WTC11 (cell line): Measurements from ENCODE around the gene PLIN5.

ENCODE experiments used
- ATF1 ChIP-seq: sonication (generic); formaldehyde crosslinking; IDR thresholded peaks from 2 replicates; pipeline ENCODE4 v1.8.1; 2023; ENCODE audit warnings: mild to moderate bottlenecking, moderate library complexity, missing genetic modification reagents
- GTF2I ChIP-seq: fragments of 250-450 bp; sonication (Bioruptor Pico); conservative IDR thresholded peaks from 2 replicates; pipeline ENCODE4 v1.4.0; 2021; ENCODE audit warnings: mild to moderate bottlenecking
- JAZF1 ChIP-seq: fragments of 250-450 bp; sonication (Bioruptor Pico); IDR thresholded peaks from 2 replicates; pipeline ENCODE4 v1.9.0; 2021; ENCODE audit warnings: moderate library complexity, mild to moderate bottlenecking, inconsistent platforms
- RELA ChIP-seq: sonication (generic); formaldehyde crosslinking; IDR thresholded peaks from 2 replicates; pipeline ENCODE4 v1.8.1; 2022; ENCODE audit warnings: missing genetic modification reagents, mild to moderate bottlenecking, borderline replicate concordance
- TEAD4 ChIP-seq: sonication (generic); formaldehyde crosslinking; IDR thresholded peaks from 2 replicates; pipeline ENCODE4 v1.8.0; 2022; ENCODE audit warnings: mild to moderate bottlenecking, missing genetic modification reagents
- ZNF263 ChIP-seq: sonication (generic); formaldehyde crosslinking; IDR thresholded peaks from 2 replicates; pipeline ENCODE4 v1.8.1; 2022; ENCODE audit warnings: low read depth, mild to moderate bottlenecking, moderate library complexity, missing genetic modification reagents
- TF ChIP-seq, protein P1 (sequence below): fragments of 200-600 bp; IDR thresholded peaks from 2 replicates; pipeline ENCODE4 v1.8.0; 2022; ENCODE audit warnings: antibody characterized with exemption
- TF ChIP-seq, protein P2 (sequence below): sonication (generic); formaldehyde crosslinking; IDR thresholded peaks from 2 replicates; pipeline ENCODE4 v1.8.1; 2022; ENCODE audit warnings: mild to moderate bottlenecking, moderate library complexity, missing genetic modification reagents
- TF ChIP-seq, protein P3 (sequence below): sonication (generic); formaldehyde crosslinking; IDR thresholded peaks from 2 replicates; pipeline ENCODE4 v1.8.1; 2023; ENCODE audit warnings: mild to moderate bottlenecking, missing genetic modification reagents, moderate library complexity
- TF ChIP-seq, protein P4 (sequence below): sonication (generic); formaldehyde crosslinking; IDR thresholded peaks from 2 replicates; pipeline ENCODE4 v1.8.0; 2022; ENCODE audit warnings: mild to moderate bottlenecking, missing genetic modification reagents
- TF ChIP-seq, protein P5 (sequence below): sonication (generic); formaldehyde crosslinking; IDR thresholded peaks from 2 replicates; pipeline ENCODE4 v1.8.1; 2023; ENCODE audit warnings: mild to moderate bottlenecking, moderate library complexity, missing genetic modification reagents
- TF ChIP-seq, protein P6 (sequence below): sonication (generic); formaldehyde crosslinking; IDR thresholded peaks from 2 replicates; pipeline ENCODE4 v1.8.1; 2022; ENCODE audit warnings: low read depth, missing genetic modification reagents, borderline replicate concordance

DNA sequence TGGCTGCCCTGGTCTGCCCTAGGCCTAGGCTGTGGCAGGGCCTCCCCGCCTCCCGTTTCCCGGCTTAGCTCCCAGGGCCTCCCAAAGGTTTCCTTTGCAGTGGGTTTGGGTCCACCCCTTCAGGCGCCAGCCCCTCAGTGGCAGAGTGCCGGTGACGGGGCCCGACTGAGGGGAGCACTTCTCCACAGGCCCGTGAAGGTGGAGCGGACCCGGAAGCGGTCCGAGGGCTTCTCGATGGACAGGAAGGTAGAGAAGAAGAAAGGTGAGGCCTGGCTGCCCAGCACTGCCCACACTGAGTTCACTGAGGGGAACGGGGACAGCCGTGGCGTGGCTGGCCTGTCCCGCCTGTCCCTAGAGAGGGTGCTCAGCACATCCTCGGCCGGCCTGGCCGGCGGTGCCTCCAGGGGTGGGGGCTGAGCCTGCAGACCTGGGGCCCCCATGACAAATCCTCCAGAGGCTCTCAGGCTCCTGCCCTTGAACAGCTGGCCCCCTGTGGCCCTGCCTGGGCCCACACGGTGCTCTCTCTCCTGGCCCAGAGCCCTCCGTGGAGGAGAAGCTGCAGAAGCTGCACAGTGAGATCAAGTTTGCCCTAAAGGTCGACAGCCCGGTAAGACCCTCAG is 37.1 kb downstream of the PLIN5 start:
- TF ChIP-seq JAZF1 (CRISPR knock-in tag) (no peak), TEAD4 (CRISPR knock-in tag) (no peak), ATF1 (CRISPR knock-in tag) (no peak), ZNF263 (CRISPR knock-in tag) (no peak), GTF2I (CRISPR knock-in tag) (no peak), RELA (CRISPR knock-in tag) (no peak)
- TF ChIP-seq, protein P1, sequence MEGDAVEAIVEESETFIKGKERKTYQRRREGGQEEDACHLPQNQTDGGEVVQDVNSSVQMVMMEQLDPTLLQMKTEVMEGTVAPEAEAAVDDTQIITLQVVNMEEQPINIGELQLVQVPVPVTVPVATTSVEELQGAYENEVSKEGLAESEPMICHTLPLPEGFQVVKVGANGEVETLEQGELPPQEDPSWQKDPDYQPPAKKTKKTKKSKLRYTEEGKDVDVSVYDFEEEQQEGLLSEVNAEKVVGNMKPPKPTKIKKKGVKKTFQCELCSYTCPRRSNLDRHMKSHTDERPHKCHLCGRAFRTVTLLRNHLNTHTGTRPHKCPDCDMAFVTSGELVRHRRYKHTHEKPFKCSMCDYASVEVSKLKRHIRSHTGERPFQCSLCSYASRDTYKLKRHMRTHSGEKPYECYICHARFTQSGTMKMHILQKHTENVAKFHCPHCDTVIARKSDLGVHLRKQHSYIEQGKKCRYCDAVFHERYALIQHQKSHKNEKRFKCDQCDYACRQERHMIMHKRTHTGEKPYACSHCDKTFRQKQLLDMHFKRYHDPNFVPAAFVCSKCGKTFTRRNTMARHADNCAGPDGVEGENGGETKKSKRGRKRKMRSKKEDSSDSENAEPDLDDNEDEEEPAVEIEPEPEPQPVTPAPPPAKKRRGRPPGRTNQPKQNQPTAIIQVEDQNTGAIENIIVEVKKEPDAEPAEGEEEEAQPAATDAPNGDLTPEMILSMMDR: no peak
- TF ChIP-seq, protein P2, sequence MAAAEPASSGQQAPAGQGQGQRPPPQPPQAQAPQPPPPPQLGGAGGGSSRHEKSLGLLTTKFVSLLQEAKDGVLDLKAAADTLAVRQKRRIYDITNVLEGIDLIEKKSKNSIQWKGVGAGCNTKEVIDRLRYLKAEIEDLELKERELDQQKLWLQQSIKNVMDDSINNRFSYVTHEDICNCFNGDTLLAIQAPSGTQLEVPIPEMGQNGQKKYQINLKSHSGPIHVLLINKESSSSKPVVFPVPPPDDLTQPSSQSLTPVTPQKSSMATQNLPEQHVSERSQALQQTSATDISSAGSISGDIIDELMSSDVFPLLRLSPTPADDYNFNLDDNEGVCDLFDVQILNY: no peak
- TF ChIP-seq, protein P3, sequence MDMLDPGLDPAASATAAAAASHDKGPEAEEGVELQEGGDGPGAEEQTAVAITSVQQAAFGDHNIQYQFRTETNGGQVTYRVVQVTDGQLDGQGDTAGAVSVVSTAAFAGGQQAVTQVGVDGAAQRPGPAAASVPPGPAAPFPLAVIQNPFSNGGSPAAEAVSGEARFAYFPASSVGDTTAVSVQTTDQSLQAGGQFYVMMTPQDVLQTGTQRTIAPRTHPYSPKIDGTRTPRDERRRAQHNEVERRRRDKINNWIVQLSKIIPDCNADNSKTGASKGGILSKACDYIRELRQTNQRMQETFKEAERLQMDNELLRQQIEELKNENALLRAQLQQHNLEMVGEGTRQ (CRISPR knock-in tag): no peak
- TF ChIP-seq, protein P4, sequence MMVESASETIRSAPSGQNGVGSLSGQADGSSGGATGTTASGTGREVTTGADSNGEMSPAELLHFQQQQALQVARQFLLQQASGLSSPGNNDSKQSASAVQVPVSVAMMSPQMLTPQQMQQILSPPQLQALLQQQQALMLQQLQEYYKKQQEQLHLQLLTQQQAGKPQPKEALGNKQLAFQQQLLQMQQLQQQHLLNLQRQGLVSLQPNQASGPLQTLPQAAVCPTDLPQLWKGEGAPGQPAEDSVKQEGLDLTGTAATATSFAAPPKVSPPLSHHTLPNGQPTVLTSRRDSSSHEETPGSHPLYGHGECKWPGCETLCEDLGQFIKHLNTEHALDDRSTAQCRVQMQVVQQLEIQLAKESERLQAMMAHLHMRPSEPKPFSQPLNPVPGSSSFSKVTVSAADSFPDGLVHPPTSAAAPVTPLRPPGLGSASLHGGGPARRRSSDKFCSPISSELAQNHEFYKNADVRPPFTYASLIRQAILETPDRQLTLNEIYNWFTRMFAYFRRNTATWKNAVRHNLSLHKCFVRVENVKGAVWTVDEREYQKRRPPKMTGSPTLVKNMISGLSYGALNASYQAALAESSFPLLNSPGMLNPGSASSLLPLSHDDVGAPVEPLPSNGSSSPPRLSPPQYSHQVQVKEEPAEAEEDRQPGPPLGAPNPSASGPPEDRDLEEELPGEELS (CRISPR knock-in tag): no peak
- TF ChIP-seq, protein P5, sequence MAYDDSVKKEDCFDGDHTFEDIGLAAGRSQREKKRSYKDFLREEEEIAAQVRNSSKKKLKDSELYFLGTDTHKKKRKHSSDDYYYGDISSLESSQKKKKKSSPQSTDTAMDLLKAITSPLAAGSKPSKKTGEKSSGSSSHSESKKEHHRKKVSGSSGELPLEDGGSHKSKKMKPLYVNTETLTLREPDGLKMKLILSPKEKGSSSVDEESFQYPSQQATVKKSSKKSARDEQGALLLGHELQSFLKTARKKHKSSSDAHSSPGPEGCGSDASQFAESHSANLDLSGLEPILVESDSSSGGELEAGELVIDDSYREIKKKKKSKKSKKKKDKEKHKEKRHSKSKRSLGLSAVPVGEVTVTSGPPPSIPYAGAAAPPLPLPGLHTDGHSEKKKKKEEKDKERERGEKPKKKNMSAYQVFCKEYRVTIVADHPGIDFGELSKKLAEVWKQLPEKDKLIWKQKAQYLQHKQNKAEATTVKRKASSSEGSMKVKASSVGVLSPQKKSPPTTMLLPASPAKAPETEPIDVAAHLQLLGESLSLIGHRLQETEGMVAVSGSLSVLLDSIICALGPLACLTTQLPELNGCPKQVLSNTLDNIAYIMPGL (CRISPR knock-in tag): no peak
- TF ChIP-seq, protein P6, sequence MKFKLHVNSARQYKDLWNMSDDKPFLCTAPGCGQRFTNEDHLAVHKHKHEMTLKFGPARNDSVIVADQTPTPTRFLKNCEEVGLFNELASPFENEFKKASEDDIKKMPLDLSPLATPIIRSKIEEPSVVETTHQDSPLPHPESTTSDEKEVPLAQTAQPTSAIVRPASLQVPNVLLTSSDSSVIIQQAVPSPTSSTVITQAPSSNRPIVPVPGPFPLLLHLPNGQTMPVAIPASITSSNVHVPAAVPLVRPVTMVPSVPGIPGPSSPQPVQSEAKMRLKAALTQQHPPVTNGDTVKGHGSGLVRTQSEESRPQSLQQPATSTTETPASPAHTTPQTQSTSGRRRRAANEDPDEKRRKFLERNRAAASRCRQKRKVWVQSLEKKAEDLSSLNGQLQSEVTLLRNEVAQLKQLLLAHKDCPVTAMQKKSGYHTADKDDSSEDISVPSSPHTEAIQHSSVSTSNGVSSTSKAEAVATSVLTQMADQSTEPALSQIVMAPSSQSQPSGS (CRISPR knock-in tag): no peak
